Spleen (tissue), 11 donors: ENCODE results near the gene TDRD7. TPM values are rescaled to one million over a fixed set of nuclear protein-coding genes. Genes with fewer than 3 reads are reported as not detected.

Source experiments
- DNase-seq: peaks from one replicate; pipeline ENCODE4 v3.0.0-alpha.2; 2020
- H3K27ac ChIP-seq, 8 donors: fragments of 200-600 bp; sonication (generic) in 7 of 8; 1 replicate in 4 of 8; 2 replicates in 4 of 8; pipeline versions ENCODE4 v1.5.0 to v1.8.0; 2016 to 2021; ENCODE audit warnings: inconsistent platforms in 4 of 8, mild to moderate bottlenecking in 4 of 8, moderate library complexity in 1 of 8
- H3K27me3 ChIP-seq, 7 donors: fragments of 200-600 bp; sonication (generic) in 6 of 7; replicated peaks in 1 of 7; 1 replicate in 4 of 7; 2 replicates in 3 of 7; pipeline versions ENCODE4 v1.5.0 to v1.8.0; 2016 to 2021; ENCODE audit warnings: inconsistent platforms in 3 of 7, mild to moderate bottlenecking in 1 of 7
- H3K36me3 ChIP-seq, 6 donors: fragments of 200-600 bp; sonication (generic) in 5 of 6; 1 replicate in 4 of 6; 2 replicates in 2 of 6; pipeline versions ENCODE4 v1.5.0 to v1.8.0; 2016 to 2021; ENCODE audit warnings: inconsistent platforms in 2 of 6
- H3K4me1 ChIP-seq, 6 donors: fragments of 200-600 bp; sonication (generic) in 5 of 6; 1 replicate in 3 of 6; 2 replicates in 3 of 6; pipeline versions ENCODE4 v1.5.0 to v1.8.0; 2016 to 2021; ENCODE audit warnings: inconsistent platforms in 3 of 6
- H3K4me3 ChIP-seq, 8 donors: fragments of 200-600 bp; sonication (generic) in 7 of 8; 1 replicate in 4 of 8; 2 replicates in 4 of 8; pipeline versions ENCODE4 v1.5.0 to v1.8.0; 2016 to 2021; ENCODE audit warnings: inconsistent platforms in 4 of 8, mild to moderate bottlenecking in 4 of 8, moderate library complexity in 2 of 8
- H3K9me3 ChIP-seq, 8 donors: fragments of 200-600 bp; sonication (generic) in 7 of 8; 1 replicate in 4 of 8; 2 replicates in 4 of 8; pipeline versions ENCODE4 v1.5.0 to v1.8.0; 2016 to 2021; ENCODE audit warnings: inconsistent platforms in 4 of 8
- CTCF ChIP-seq, 11 experiments: fragments of 200-600 bp in 7 of 11; fragments of 450-650 bp in 4 of 11; sonication (generic) in 4 of 11; IDR thresholded peaks in 8 of 11; conservative IDR thresholded peaks in 3 of 11; 1 replicate in 7 of 11; 2 replicates in 4 of 11; pipeline versions ENCODE4 v1.4.0 to v1.8.0; 2016 to 2021; ENCODE audit warnings: antibody characterized with exemption in 11 of 11, inconsistent platforms in 4 of 11, mild to moderate bottlenecking in 1 of 11
- POLR2A ChIP-seq, 3 donors: fragments of 450-650 bp; IDR thresholded peaks; one replicate each; pipeline ENCODE4 v1.5.1; 2017; ENCODE audit warnings: antibody characterized with exemption in 3 of 3, mild to moderate bottlenecking in 1 of 3
- POLR2AphosphoS5 ChIP-seq, 3 donors: sonication (generic); formaldehyde crosslinking; IDR thresholded peaks; one replicate each; pipeline ENCODE4 v1.5.1; 2017; ENCODE audit warnings: antibody characterized with exemption in 3 of 3
- WGBS, 5 donors: extraction: QIAGEN DNeasy Blood & Tissue Kit in 3 of 5; methylation state at CpG; one replicate each; pipeline versions ENCODE4 v1.1.5 to v1.1.7; 2013 to 2018; 5-methylcytosine and 5-hydroxymethylcytosine counted together
- intact Hi-C: fragments of 100-400 bp; cut with DNase I; formaldehyde crosslinking; loops from one replicate; pipeline ENCODE4 v1.15.0; 2023; ENCODE audit warnings: low total_unique reads
- polyA plus RNA-seq, 3 donors: library from polyadenylated mRNA; stranded (reverse); fragments of 200-250 nt; gene quantifications; one replicate each; pipeline ENCODE4 v1.2.1, GENCODE V29; 2013
- total RNA-seq, 7 donors: library from RNA; depleted of rRNA in 3 of 7; stranded (reverse); fragments of >200 nt in 3 of 7; fragmentation: NEBNext Ultra II Directional in 4 of 7; extraction: Animal tissue kit (Norgen Biotek cat#: 25700) in 4 of 7; gene quantifications; one replicate each; pipeline versions ENCODE4 v1.1.0 to v1.2.1, GENCODE V29; 2016 to 2021
- donor health status: healthy with polysubstance abuse.
- donor health status: DM: no; HTN: no; CAD: no; lungs with moderate emphysema.
- donor health status: DM: no; HTN: no; CAD: no.
- donor health status: Bipolar disorder and iron deficiency.
- donor health status: healthy.
- donor health status: DM: no; HTN: no; CAD: no.
- donor health status: DM: yes; HTN: yes; CAD: no.

The TDRD7 gene
- total and polyA plus RNA-seq, 10 donors = 6.4 to 18.7 (median 15.3) TPM

GRCh38 chr9:97478301-97478981, 66.5 kb downstream of the TDRD7 start:
- intact Hi-C loops = no loop called here
- Histone ChIP-seq H3K27ac (no peak overlapping the region), H3K9me3 (peaks cover 0 to 12% (median 7%) of the 10 kb centered on the region in 8 donors), H3K4me1 (no peaks in the 10 kb centered on the region), H3K27me3 (no peaks in the 10 kb centered on the region), H3K36me3 (peaks cover 0 to 100% (median 47%) of the 10 kb centered on the region in 6 donors), H3K4me3 (no peak overlapping the region)
- WGBS, 5 donors = 63 to 77% (median 76%) methylated on average over 3 of the region's 3 CpGs
- no peak for TF ChIP-seq POLR2AphosphoS5 (IDR thresholded peaks at IDR 0.05)
- TF ChIP-seq POLR2A (IDR thresholded peaks at IDR 0.05) = no peak
- no peak for TF ChIP-seq CTCF (IDR thresholded peaks at IDR 0.05 in 8 of 11, conservative IDR thresholded peaks at IDR 0.05 in 3 of 11)
- no peak for DNase-seq

- H3K27ac ChIP-seq = no peak overlapping the region
Observed at GRCh38 chr9:97479496-97480159, 67.7 kb downstream of the TDRD7 start.

GRCh38 chr9:97480174-97480573, 68.3 kb downstream of the TDRD7 start:
- 12 to 38% (median 14%) methylated on average over 1 of the region's 1 CpG for WGBS, 5 donors
- DNase-seq = no peak

More at GRCh38 chr9:97479496-97480159, 67.7 kb downstream of the TDRD7 start:
- Histone ChIP-seq H3K27me3 (no peaks in the 10 kb centered on the region), H3K4me3 (no peak overlapping the region), H3K36me3 (peaks cover 0 to 100% (median 39%) of the 10 kb centered on the region in 6 donors), H3K9me3 (peaks cover 0 to 12% (median 7%) of the 10 kb centered on the region in 8 donors), H3K4me1 (no peaks in the 10 kb centered on the region)
- 74 to 93% (median 82%) methylated on average over 5 of the region's 5 CpGs for WGBS, 5 donors
- no peak for DNase-seq
- intact Hi-C loops = no loop called here
- TF ChIP-seq CTCF (IDR thresholded peaks at IDR 0.05 in 8 of 11, conservative IDR thresholded peaks at IDR 0.05 in 3 of 11) = no peak
- TF ChIP-seq POLR2A (IDR thresholded peaks at IDR 0.05) = no peak
- no peak for TF ChIP-seq POLR2AphosphoS5 (IDR thresholded peaks at IDR 0.05)

More at GRCh38 chr9:97480174-97480573, 68.3 kb downstream of the TDRD7 start:
- TF ChIP-seq POLR2AphosphoS5 (IDR thresholded peaks at IDR 0.05) (no peak), CTCF (IDR thresholded peaks at IDR 0.05 in 8 of 11, conservative IDR thresholded peaks at IDR 0.05 in 3 of 11) (no peak), POLR2A (IDR thresholded peaks at IDR 0.05) (no peak)
- intact Hi-C loops = no loop called here
- Histone ChIP-seq H3K4me3 (no peak overlapping the region), H3K36me3 (peaks cover 0 to 100% (median 37%) of the 10 kb centered on the region in 6 donors), H3K27ac (no peak overlapping the region), H3K4me1 (no peaks in the 10 kb centered on the region), H3K27me3 (no peaks in the 10 kb centered on the region), H3K9me3 (peaks cover 0 to 12% (median 7%) of the 10 kb centered on the region in 8 donors)
